ENCODE results near the gene OR52K2.
A peak's percentile ranks its signal among the peaks of the same experiment; 100 is the strongest.
"Not testable (repeated sequence)": the region's sequence is repeated elsewhere in the genome, so short reads cannot be mapped to it uniquely, and the experiment has no call there.

The OR52K2 gene

DNA sequence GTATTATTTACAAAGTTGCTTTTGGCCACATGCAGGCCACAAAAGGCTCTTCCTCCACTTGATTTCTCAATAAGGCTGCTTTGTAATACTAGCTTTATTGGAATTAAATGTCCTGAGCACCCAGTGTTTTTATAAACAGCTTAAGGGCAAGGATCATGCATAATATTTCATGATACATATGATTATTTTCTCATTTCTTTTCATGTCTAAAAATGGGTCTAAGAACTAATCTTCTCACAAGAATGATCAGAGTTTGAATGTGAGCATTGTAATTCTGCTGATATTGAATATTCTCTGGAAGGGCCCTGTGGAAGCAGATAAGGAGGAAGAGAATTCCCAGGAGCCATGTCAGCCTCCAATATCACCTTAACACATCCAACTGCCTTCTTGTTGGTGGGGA is at the start of gene OR52K2:
Gene OR52K2 (plus strand): TSS at position 301 of the 400 bp plus-strand sequence. CDS start 45 bp downstream, at position 346.
- DNase-seq (ENCODE audit: low spot score), result no peak

- DNase-seq (ENCODE audit: low spot score), result not testable (repeated sequence)
Observed at GRCh38 chr11:4406206-4406605, 42.9 kb upstream of the OR52K2 start.

DNA sequence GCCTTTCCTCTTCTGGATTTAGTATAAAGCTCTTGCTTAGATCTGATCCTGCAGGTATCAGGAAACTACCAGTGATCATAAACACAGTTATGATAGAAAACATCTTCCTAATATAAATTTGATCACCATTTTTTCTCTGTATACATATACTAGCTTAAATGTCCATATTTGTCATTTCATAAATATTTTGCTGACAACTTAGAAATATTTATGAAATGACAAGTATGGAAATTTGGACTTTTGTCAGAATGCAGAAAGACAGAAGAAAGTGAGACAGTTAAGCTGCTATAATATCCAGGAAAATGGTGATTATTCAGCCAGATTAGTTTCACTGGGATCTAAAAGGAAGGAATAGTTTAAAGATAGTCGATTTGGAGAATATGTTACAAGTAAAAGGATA is 32.8 kb upstream of the OR52K2 start:
- DNase-seq (ENCODE audit: low spot score), result no peak

- DNase-seq (ENCODE audit: low spot score), result no peak
Observed at GRCh38 chr11:4416816-4417215, 32.3 kb upstream of the OR52K2 start.

DNA sequence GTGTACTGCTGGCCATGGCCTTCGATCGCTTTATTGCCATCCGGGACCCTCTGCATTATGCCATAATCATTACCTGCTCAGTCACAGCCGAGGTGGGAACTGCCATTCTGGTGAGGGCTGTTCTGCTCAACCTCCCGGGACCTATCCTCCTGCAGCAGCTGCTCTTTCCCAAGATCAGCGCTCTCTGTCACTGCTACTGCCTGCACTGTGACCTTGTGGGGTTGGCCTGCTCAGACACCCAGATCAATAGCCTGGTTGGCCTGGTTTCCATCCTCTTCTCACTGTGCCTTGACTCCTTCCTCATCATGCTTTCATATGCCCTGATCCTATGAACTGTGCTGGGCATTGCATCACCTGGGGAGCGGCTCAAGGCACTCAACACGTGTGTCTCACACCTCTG is 30.7 kb upstream of the OR52K2 start:
- no peak for DNase-seq (ENCODE audit: low spot score)

GRCh38 chr11:4430051-4430450 is 19.0 kb upstream of the OR52K2 start:
- no peak for DNase-seq (ENCODE audit: low spot score)

GRCh38 chr11:4433856-4434255 is 15.2 kb upstream of the OR52K2 start:
- DNase-seq (ENCODE audit: low spot score), result no peak

DNA sequence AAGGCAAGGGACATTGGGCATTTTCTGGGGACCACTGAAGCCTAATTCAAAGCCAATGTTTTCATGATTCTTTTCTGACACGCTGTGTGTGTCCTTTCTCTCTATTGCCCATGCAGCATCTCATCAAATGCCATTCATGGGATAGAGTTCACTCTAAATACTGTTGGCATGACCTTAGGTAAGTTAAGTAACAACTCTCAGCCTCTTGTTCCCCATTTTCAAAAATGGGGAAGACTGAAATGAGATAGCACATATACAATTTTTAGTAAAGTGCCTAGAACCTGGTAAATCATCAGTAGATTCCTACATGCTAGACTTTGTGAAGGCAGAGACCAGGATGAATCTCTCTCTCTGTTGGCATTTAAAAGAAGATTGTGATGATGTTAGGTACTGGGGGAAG is 12.7 kb upstream of the OR52K2 start:
- no peak for DNase-seq (ENCODE audit: low spot score)

DNA sequence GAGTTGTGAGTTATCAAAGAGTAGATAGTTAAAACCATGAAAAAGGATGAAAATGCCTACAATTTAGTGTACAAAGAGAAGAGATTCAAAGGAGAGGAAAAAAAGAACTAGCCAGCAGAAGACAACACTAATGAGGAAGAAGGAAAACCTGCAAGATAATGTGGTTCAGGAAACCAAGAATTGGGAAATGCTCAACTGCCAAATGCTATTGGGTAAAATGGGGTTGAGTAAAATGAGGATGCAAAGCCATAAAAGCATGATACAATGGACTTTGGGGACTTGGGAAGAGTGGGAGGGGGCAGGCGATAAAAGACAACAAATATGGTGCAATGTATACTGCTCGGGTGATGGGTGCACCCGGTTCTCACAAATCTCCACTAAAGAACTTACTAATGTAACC is 7.6 kb upstream of the OR52K2 start:
- DNase-seq (ENCODE audit: low spot score), result no peak

DNA sequence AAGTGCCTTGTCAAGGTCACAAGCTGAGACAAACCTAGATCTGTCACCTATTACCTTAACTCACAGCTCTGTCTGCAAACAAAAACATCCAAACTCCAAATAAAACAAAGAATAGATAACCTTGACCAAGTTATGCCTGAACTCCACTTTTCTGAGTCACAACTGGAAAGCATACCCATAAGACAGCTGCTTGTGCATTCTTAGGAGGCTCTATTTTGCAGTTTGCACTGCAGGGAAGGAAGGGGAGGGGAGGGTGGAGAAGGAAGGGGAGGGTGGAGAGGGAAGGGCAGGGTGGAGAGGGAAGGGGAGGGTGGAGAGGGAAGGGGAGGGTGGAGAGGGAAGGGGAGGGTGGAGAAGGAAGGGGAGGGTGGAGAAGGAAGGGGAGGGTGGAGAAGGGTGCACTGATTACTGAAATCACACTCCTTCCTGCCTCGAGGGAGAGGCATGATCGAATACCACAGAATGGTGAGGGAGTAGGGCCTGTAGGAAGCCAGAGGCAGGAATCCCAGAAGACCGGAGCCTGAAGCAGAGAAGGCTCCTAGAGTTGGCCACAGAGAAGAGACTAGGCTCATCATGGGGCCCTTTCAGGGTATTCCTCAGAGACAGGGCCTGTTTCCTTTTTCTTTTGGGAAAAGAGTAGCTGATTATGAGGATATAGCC is 5.7 kb upstream of the OR52K2 start:
- no peak for DNase-seq (ENCODE audit: low spot score)

DNA sequence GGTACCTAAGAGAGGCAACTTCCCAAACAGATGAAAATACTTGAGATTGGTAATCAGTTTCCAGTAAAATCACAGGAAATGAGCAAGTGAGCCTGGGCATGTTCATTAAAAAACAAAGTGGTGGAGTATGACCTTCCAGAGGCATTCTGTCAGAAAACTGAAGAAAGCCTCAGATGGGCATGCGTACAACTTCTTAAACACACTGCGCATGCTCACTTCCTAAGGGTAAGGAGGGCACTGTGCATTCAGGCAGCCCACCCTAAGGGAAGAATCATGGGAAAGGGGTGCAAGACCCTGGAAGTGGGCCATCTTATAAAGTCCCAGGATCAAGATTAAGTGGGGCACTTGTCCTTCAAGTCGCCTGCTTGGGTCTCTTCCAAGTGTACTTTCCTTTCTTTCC is 4.0 kb downstream of the OR52K2 start:
- DNase-seq (ENCODE audit: low spot score), result no peak

GRCh38 chr11:4454021-4454420 is 4.9 kb downstream of the OR52K2 start:
- no peak for DNase-seq (ENCODE audit: low spot score)

GRCh38 chr11:4455419-4455818 is 6.3 kb downstream of the OR52K2 start:
- DNase-seq (ENCODE audit: low spot score), result peak; percentile 51

DNA sequence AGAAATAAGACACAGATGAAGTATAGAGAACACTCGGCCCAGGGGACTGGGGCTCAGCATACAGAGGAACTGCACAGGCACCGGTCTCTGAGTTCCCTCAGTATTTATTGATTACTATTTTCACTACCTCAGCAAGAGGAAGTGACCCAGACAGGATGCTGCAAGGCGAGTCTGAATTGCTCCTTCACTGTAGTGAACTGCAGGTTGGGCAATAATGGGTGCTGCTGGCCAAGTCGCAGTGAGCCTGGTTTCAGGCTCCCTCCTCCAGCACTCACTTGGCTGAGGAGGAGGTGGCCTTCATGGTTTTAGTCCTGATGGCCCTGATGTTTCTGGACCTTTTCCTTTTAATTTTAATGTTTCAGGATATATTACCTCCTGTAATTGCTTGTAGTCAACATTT is 10.4 kb downstream of the OR52K2 start:
- DNase-seq (ENCODE audit: low spot score), result peak; percentile 46

DNA sequence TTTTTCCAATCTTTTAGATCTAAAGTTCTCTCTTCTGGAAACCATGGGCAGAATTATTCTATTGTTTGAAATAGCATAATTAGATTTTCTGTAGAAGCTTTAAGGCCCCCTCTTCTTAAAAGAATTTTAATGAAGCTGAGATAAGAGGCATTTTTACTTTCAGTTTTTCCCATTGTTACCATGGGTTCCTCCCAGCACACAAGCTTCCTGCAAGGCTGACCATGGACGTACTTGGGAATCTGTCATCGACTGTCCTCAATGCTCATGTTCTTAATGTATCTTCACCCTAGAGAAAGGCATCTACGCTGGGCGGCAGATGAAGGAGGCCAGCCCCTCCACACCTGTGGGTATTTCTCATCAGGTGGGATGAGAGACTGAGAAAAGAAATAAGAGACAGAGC is 11.1 kb downstream of the OR52K2 start:
- DNase-seq (ENCODE audit: low spot score), result no peak

GRCh38 chr11:4464216-4465159 is 15.4 kb downstream of the OR52K2 start:
- DNase-seq (ENCODE audit: low spot score), result no peak

- DNase-seq (ENCODE audit: low spot score), result no peak
Observed at GRCh38 chr11:4465407-4465806, 16.3 kb downstream of the OR52K2 start.

GRCh38 chr11:4466131-4466870 is 17.2 kb downstream of the OR52K2 start:
- no peak for DNase-seq (ENCODE audit: low spot score)

- DNase-seq (ENCODE audit: low spot score), result no peak
Observed at GRCh38 chr11:4466871-4467442, 17.9 kb downstream of the OR52K2 start.

GRCh38 chr11:4467811-4468606 is 18.9 kb downstream of the OR52K2 start:
- no peak for DNase-seq (ENCODE audit: low spot score)

DNA sequence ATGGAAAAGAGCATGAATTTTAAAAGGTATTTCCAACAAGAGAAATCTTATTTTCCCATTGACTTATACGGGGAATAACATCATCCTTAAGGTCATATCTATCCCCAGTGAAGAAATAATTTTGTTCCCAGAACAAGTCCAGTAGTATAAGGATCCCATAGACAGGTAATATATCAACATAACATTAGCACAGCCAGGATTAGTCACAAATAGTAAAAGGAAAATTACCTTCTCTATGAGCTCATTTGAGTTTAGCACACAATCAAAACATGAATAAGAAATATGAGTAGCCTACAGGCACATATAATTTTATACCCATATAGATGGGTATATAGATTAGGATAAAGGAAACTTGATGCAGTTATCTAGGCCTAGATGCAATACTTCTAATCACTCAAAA is 30.5 kb downstream of the OR52K2 start:
- DNase-seq (ENCODE audit: low spot score), result no peak
